ENCODE data around the gene MAP4K5. TPM values are rescaled to one million over a fixed set of nuclear protein-coding genes. Genes with fewer than 3 reads are reported as not detected.

Gene MAP4K5
- total RNA-seq, 4 donors from 2014 or later = 40.8 to 173 (median 105) TPM

GRCh38 chr14:50534997-50535396 lies 2.6 kb upstream of the MAP4K5 start:
- WGBS, 2 donors (ENCODE audit: low coverage in 1 of 2) = 76 to 82% methylated on average over 1 of the region's 1 CpG
- Histone ChIP-seq H3K4me3 (no peak overlapping the region), H3K27me3 (no peaks in the 10 kb centered on the region), H3K9me3 (no peaks in the 10 kb centered on the region), H3K4me1 (peaks cover 7 to 19% (median 13%) of the 10 kb centered on the region in 4 donors), H3K36me3 (no peaks in the 10 kb centered on the region), H3K27ac (no peak overlapping the region)
- TF ChIP-seq POLR2A (IDR thresholded peaks at IDR 0.05) (no peak), CTCF (IDR thresholded peaks at IDR 0.05) (no peak), POLR2AphosphoS5 (IDR thresholded peaks at IDR 0.05) (no peak), EP300 (IDR thresholded peaks at IDR 0.05; ENCODE audit: low read depth) (no peak)
- intact Hi-C loops (cut with DNase I; ENCODE audit: low total_unique reads) = loop anchor here (5.0 kb wide), 1 partner anchor 213 kb away; no protein-coding TSS in a partner anchor
- in situ Hi-C loops (cut with MboI; ENCODE audit: low pct_ligation_motif_present in 1 of 4, low pct_unique_long_range_greater_than_20kb in 1 of 4, low sequenced_read_pairs in 3 of 4) = loop anchor here in 3 of 4 donors (5.0 to 25.0 kb wide), 3 partner anchors 210 to 673 kb away; partner anchors contain the start of gene NEMF (in 2 of the 3)
- no peak for DNase-seq

GRCh38 chr14:50534416-50534815 lies 2.0 kb upstream of the MAP4K5 start:
- Histone ChIP-seq H3K4me3 (no peak overlapping the region), H3K36me3 (no peaks in the 10 kb centered on the region), H3K27me3 (no peaks in the 10 kb centered on the region), H3K9me3 (no peaks in the 10 kb centered on the region), H3K27ac (peak overlapping the region in 1 of 4 donors; percentile 97), H3K4me1 (peaks cover 7 to 25% (median 17%) of the 10 kb centered on the region in 4 donors)
- DNase-seq = no peak
- no peak for TF ChIP-seq EP300 (IDR thresholded peaks at IDR 0.05; ENCODE audit: low read depth)
- TF ChIP-seq POLR2AphosphoS5 (IDR thresholded peaks at IDR 0.05) = no peak
- no peak for TF ChIP-seq CTCF (IDR thresholded peaks at IDR 0.05)
- TF ChIP-seq POLR2A (IDR thresholded peaks at IDR 0.05) = no peak
- intact Hi-C loops (cut with DNase I; ENCODE audit: low total_unique reads) = loop anchor here (5.0 kb wide), 1 partner anchor 212 kb away; no protein-coding TSS in a partner anchor
- WGBS, 2 donors (ENCODE audit: low coverage in 1 of 2) = 77 to 80% methylated on average over 3 of the region's 3 CpGs
- in situ Hi-C loops (cut with MboI; ENCODE audit: low pct_ligation_motif_present in 1 of 4, low pct_unique_long_range_greater_than_20kb in 1 of 4, low sequenced_read_pairs in 3 of 4) = loop anchor here in 3 of 4 donors (5.0 to 25.0 kb wide), 3 partner anchors 210 to 672 kb away; partner anchors contain the start of gene NEMF (in 2 of the 3)

- in situ Hi-C loops (cut with MboI; ENCODE audit: low pct_ligation_motif_present in 1 of 4, low pct_unique_long_range_greater_than_20kb in 1 of 4, low sequenced_read_pairs in 3 of 4) = loop anchor here in 3 of 4 donors (5.0 to 25.0 kb wide), 3 partner anchors 209 to 672 kb away; partner anchors contain the start of gene NEMF (in 2 of the 3)
- Histone ChIP-seq H3K27me3 (no peaks in the 10 kb centered on the region), H3K4me3 (peak overlapping the region in 2 of 4 donors; percentile 94 to 97), H3K27ac (peak overlapping the region; percentile 96 to 99 (median 98)), H3K9me3 (no peaks in the 10 kb centered on the region), H3K36me3 (no peaks in the 10 kb centered on the region), H3K4me1 (peaks cover 7 to 31% (median 17%) of the 10 kb centered on the region in 4 donors)
- intact Hi-C loops (cut with DNase I; ENCODE audit: low total_unique reads) = loop anchor here (5.0 kb wide), 1 partner anchor 212 kb away; no protein-coding TSS in a partner anchor
- TF ChIP-seq EP300 (IDR thresholded peaks at IDR 0.05; ENCODE audit: low read depth) (no peak), POLR2AphosphoS5 (IDR thresholded peaks at IDR 0.05) (no peak), POLR2A (IDR thresholded peaks at IDR 0.05) (no peak), CTCF (IDR thresholded peaks at IDR 0.05) (no peak)
- WGBS, 2 donors (ENCODE audit: low coverage in 1 of 2) = 58 to 63% methylated on average over 3 of the region's 3 CpGs
- no peak for DNase-seq
Observed at GRCh38 chr14:50533806-50534205, 1.4 kb upstream of the MAP4K5 start.

GRCh38 chr14:50533241-50533705 lies 904 bp upstream of the MAP4K5 start:
- Histone ChIP-seq H3K27me3 (no peaks in the 10 kb centered on the region), H3K4me1 (peaks cover 7 to 36% (median 17%) of the 10 kb centered on the region in 4 donors), H3K36me3 (no peaks in the 10 kb centered on the region), H3K4me3 (peak overlapping the region in 3 of 4 donors; percentile 94 to 99 (median 97)), H3K27ac (peak overlapping the region; percentile 96 to 99 (median 98)), H3K9me3 (no peaks in the 10 kb centered on the region)
- in situ Hi-C loops (cut with MboI; ENCODE audit: low pct_ligation_motif_present in 1 of 4, low pct_unique_long_range_greater_than_20kb in 1 of 4, low sequenced_read_pairs in 3 of 4) = loop anchor here in 3 of 4 donors (5.0 to 25.0 kb wide), 3 partner anchors 208 to 671 kb away; partner anchors contain the start of gene NEMF (in 2 of the 3)
- TF ChIP-seq POLR2AphosphoS5 (IDR thresholded peaks at IDR 0.05) (peak in 1 of 3 donors; percentile 0), EP300 (IDR thresholded peaks at IDR 0.05; ENCODE audit: low read depth) (no peak), CTCF (IDR thresholded peaks at IDR 0.05) (no peak)
- no peak for DNase-seq
- WGBS, 2 donors (ENCODE audit: low coverage in 1 of 2) = 31 to 33% methylated on average over 4 to 5 of the region's 5 CpGs
- intact Hi-C loops (cut with DNase I; ENCODE audit: low total_unique reads) = loop anchor here (5.0 kb wide), 1 partner anchor 211 kb away; no protein-coding TSS in a partner anchor

Measured in transverse colon (tissue), 4 donors.